A549 treated with Mapracorat at 1 μM for 4 hours (cell line): ENCODE data around the gene IGSF23. TPM values are rescaled to one million over a fixed set of nuclear protein-coding genes. Genes with fewer than 3 reads are reported as not detected.

Experiments
- total RNA-seq: library from RNA; stranded (reverse); fragments of 200-300 nt; extraction: Qiagen RNA extraction; gene quantifications from 5 replicates; pipeline ENCODE4 v1.2.3, GENCODE V29; 2022

Gene IGSF23
- total RNA-seq: 0.19 to 0.66 TPM (median 0.43 TPM) in 5 replicates

GRCh38 chr19:44613295-44614178, at the start of gene IGSF23:
Gene IGSF23 (plus strand): TSS chr19:44613563. CDS start chr19:44613646, 83 bp downstream.

GRCh38 chr19:44643605-44644401, 30.4 kb downstream of the IGSF23 start, which contains the start of gene PVR:
Gene PVR (plus strand): TSS chr19:44643910. CDS start chr19:44644097, 187 bp downstream.

GRCh38 chr19:44671400-44671799, 58.0 kb downstream of the IGSF23 start, which contains the start of gene CEACAM19:
Gene CEACAM19 (plus strand): TSS chr19:44671482. CDS start chr19:44671932, 450 bp downstream.

Other genes starting within 250 kb of the IGSF23 start
- 1.7 to 2.5 TPM (median 2.1 TPM) in 5 replicates for gene ZNF285, start 212.0 kb upstream of the IGSF23 start, total RNA-seq
- 2.6 to 3.1 TPM (median 2.9 TPM) in 5 replicates for gene ZNF229, start 165.1 kb upstream of the IGSF23 start, total RNA-seq
- gene ZNF180, start 113.0 kb upstream of the IGSF23 start, total RNA-seq: 7.5 to 8.9 TPM (median 8.5 TPM) in 5 replicates
- gene CEACAM20, start 83.9 kb upstream of the IGSF23 start, total RNA-seq: not detected in 5 replicates
- 104 to 117 TPM (median 109 TPM) in 5 replicates for gene PVR, start 30.3 kb downstream of the IGSF23 start, total RNA-seq
- 7.1 to 12.3 TPM (median 9.3 TPM) in 5 replicates for gene CEACAM19, start 57.9 kb downstream of the IGSF23 start, total RNA-seq
- gene CEACAM16, start 85.6 kb downstream of the IGSF23 start, total RNA-seq: 0.17 to 0.18 TPM in 2 of 5 replicates, not detected in the others
- 36.2 to 64.0 TPM (median 57.4 TPM) in 5 replicates for gene BCL3, start 135.1 kb downstream of the IGSF23 start, total RNA-seq
- not detected in 5 replicates for gene CBLC, start 164.3 kb downstream of the IGSF23 start, total RNA-seq
- gene BCAM, start 195.5 kb downstream of the IGSF23 start, total RNA-seq: 63.9 to 86.4 TPM (median 82.4 TPM) in 5 replicates
- gene NECTIN2, start 232.7 kb downstream of the IGSF23 start, total RNA-seq: 69.8 to 82.6 TPM (median 77.9 TPM) in 5 replicates